ENCODE data around the gene UCK2. TPM values are rescaled to one million over a fixed set of nuclear protein-coding genes. Genes with fewer than 3 reads are reported as not detected.

The UCK2 gene
- total RNA-seq, 1 donor from 2014 or later, result 111 TPM

DNA sequence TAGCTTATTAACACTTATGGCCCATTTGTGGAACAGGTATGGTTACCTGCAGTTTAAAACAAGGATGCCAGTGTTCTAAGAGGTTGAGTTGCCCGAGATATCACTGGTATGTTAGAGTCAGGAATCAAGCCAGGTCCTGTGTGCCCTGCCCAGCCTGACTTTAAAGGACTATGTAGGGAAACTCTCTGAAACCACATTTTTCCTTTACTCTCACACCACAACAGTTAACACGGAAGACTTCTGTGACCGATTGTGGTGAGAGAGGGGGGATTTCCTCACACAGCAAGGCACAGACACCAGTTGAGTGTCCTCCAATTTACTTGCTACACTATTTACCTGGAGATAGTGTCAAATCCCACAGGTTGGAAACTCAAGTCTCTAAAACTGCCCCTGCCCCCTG is 47.8 kb downstream of the UCK2 start:
- Mint-ChIP-seq H3K27ac (ENCODE audit: unreplicated experiment) (no peak overlapping the region), H3K4me3 (ENCODE audit: unreplicated experiment) (no peak overlapping the region), H3K9me3 (ENCODE audit: unreplicated experiment) (peaks cover 2% of the 10 kb centered on the region), H3K36me3 (ENCODE audit: low read depth, unreplicated experiment) (peaks cover 13% of the 10 kb centered on the region), H3K4me1 (ENCODE audit: low read depth, unreplicated experiment) (peaks cover 12% of the 10 kb centered on the region), H3K27me3 (ENCODE audit: low read depth, unreplicated experiment) (no peaks in the 10 kb centered on the region)
- no peak overlapping the region for H3K4me3 ChIP-seq (ENCODE audit: insufficient read depth, low read depth, low read length)
- H3K79me2 ChIP-seq (ENCODE audit: insufficient read depth, low read length), result peaks cover 97% of the 10 kb centered on the region
- H3K9me3 ChIP-seq (ENCODE audit: insufficient read depth, low read depth, low read length), result peaks cover 7% of the 10 kb centered on the region
- H2AFZ ChIP-seq (ENCODE audit: low read depth, low read length), result no peak overlapping the region
- no peaks in the 10 kb centered on the region for H3K36me3 ChIP-seq (ENCODE audit: insufficient read depth, low read length)
- H3K4me1 ChIP-seq (ENCODE audit: insufficient read depth, low read length), result no peaks in the 10 kb centered on the region
- H3K9ac ChIP-seq (ENCODE audit: low read length), result no peak overlapping the region
- TF ChIP-seq CTCF (IDR thresholded peaks at IDR 0.05; ENCODE audit: insufficient read depth, low read depth, low read length) (no peak), EZH2 (IDR thresholded peaks at IDR 0.05; ENCODE audit: insufficient read depth, low read length) (no peak)
- no peak overlapping the region for H3K4me2 ChIP-seq (ENCODE audit: low read length)
- H3K27ac ChIP-seq (ENCODE audit: low read depth, low read length), result no peak overlapping the region
- DNase-seq (ENCODE audit: low read depth) (no peak), FAIRE-seq (no peak)
- H4K20me1 ChIP-seq (ENCODE audit: insufficient read depth, low read length), result peaks cover 52% of the 10 kb centered on the region
- H3K27me3 ChIP-seq (ENCODE audit: insufficient read depth, low read length), result no peaks in the 10 kb centered on the region

DNA sequence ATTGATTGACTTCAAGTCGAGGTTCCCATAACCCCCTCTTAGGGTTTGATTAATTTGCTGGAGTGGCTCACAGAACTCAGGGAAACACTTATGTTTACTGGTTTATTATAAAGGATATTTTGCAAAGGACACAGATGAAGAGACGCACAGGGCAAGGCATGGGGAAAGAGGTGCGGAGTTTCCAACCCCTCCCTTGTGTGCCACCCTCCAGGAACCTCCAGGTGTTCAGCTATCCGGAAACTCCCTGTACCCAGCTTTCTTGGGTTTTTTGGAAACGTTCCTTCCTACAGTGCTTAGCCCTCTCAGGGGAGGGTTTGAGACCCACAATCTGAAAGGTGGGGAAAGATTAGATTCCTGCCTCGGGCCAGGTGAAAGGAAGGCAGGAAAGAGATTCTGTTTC is 48.2 kb downstream of the UCK2 start:
- H3K4me1 Mint-ChIP-seq (ENCODE audit: low read depth, unreplicated experiment), result peaks cover 12% of the 10 kb centered on the region
- peaks cover 2% of the 10 kb centered on the region for H3K9me3 Mint-ChIP-seq (ENCODE audit: unreplicated experiment)
- no peaks in the 10 kb centered on the region for H3K27me3 Mint-ChIP-seq (ENCODE audit: low read depth, unreplicated experiment)
- peaks cover 56% of the 10 kb centered on the region for H4K20me1 ChIP-seq (ENCODE audit: insufficient read depth, low read length)
- no peak overlapping the region for H3K9ac ChIP-seq (ENCODE audit: low read length)
- no peak for DNase-seq (ENCODE audit: low read depth)
- H3K4me3 Mint-ChIP-seq (ENCODE audit: unreplicated experiment), result no peak overlapping the region
- no peak overlapping the region for H3K27ac Mint-ChIP-seq (ENCODE audit: unreplicated experiment)
- H3K27me3 ChIP-seq (ENCODE audit: insufficient read depth, low read length), result no peaks in the 10 kb centered on the region
- H3K4me2 ChIP-seq (ENCODE audit: low read length), result no peak overlapping the region
- no peak overlapping the region for H3K4me3 ChIP-seq (ENCODE audit: insufficient read depth, low read depth, low read length)
- FAIRE-seq, result no peak
- TF ChIP-seq CTCF (IDR thresholded peaks at IDR 0.05; ENCODE audit: insufficient read depth, low read depth, low read length), result no peak
- TF ChIP-seq EZH2 (IDR thresholded peaks at IDR 0.05; ENCODE audit: insufficient read depth, low read length), result no peak
- H2AFZ ChIP-seq (ENCODE audit: low read depth, low read length), result no peak overlapping the region
- peaks cover 7% of the 10 kb centered on the region for H3K9me3 ChIP-seq (ENCODE audit: insufficient read depth, low read depth, low read length)
- H3K36me3 Mint-ChIP-seq (ENCODE audit: low read depth, unreplicated experiment), result peaks cover 13% of the 10 kb centered on the region
- H3K4me1 ChIP-seq (ENCODE audit: insufficient read depth, low read length), result no peaks in the 10 kb centered on the region
- H3K79me2 ChIP-seq (ENCODE audit: insufficient read depth, low read length), result peaks cover 98% of the 10 kb centered on the region
- no peak overlapping the region for H3K27ac ChIP-seq (ENCODE audit: low read depth, low read length)
- no peaks in the 10 kb centered on the region for H3K36me3 ChIP-seq (ENCODE audit: insufficient read depth, low read length)

- no peaks in the 10 kb centered on the region for H3K36me3 ChIP-seq (ENCODE audit: insufficient read depth, low read length)
- H4K20me1 ChIP-seq (ENCODE audit: insufficient read depth, low read length), result peaks cover 53% of the 10 kb centered on the region
- H3K9me3 ChIP-seq (ENCODE audit: insufficient read depth, low read depth, low read length), result peaks cover 7% of the 10 kb centered on the region
- H3K4me3 ChIP-seq (ENCODE audit: insufficient read depth, low read depth, low read length), result no peak overlapping the region
- no peaks in the 10 kb centered on the region for H3K27me3 Mint-ChIP-seq (ENCODE audit: low read depth, unreplicated experiment)
- H3K27ac ChIP-seq (ENCODE audit: low read depth, low read length), result no peak overlapping the region
- no peak for TF ChIP-seq EZH2 (IDR thresholded peaks at IDR 0.05; ENCODE audit: insufficient read depth, low read length)
- no peak for TF ChIP-seq CTCF (IDR thresholded peaks at IDR 0.05; ENCODE audit: insufficient read depth, low read depth, low read length)
- H3K9me3 Mint-ChIP-seq (ENCODE audit: unreplicated experiment), result peaks cover 2% of the 10 kb centered on the region
- no peak overlapping the region for H3K4me2 ChIP-seq (ENCODE audit: low read length)
- no peak overlapping the region for H3K9ac ChIP-seq (ENCODE audit: low read length)
- H3K4me3 Mint-ChIP-seq (ENCODE audit: unreplicated experiment), result no peak overlapping the region
- DNase-seq (ENCODE audit: low read depth), result no peak
- no peak overlapping the region for H3K27ac Mint-ChIP-seq (ENCODE audit: unreplicated experiment)
- H3K79me2 ChIP-seq (ENCODE audit: insufficient read depth, low read length), result peaks cover 98% of the 10 kb centered on the region
- no peaks in the 10 kb centered on the region for H3K4me1 ChIP-seq (ENCODE audit: insufficient read depth, low read length)
- no peak overlapping the region for H2AFZ ChIP-seq (ENCODE audit: low read depth, low read length)
- no peaks in the 10 kb centered on the region for H3K27me3 ChIP-seq (ENCODE audit: insufficient read depth, low read length)
- FAIRE-seq, result no peak
- peaks cover 10% of the 10 kb centered on the region for H3K4me1 Mint-ChIP-seq (ENCODE audit: low read depth, unreplicated experiment)
- H3K36me3 Mint-ChIP-seq (ENCODE audit: low read depth, unreplicated experiment), result peaks cover 13% of the 10 kb centered on the region
Measured at GRCh38 chr1:165876121-165876520, 48.7 kb downstream of the UCK2 start.
